Activated CD4-positive, alpha-beta T cell treated with anti-CD3 and anti-CD28 coated beads, Interleukin-2, amount 50 U/mL, for 4 hours (primary cell): Measurements from ENCODE around the gene PRAC1.

Source experiments
- DNase-seq, 2 experiments: peaks; one replicate each; pipeline ENCODE4 v3.0.0-alpha.2; 2020

PRAC1 gene

GRCh38 chr17:48722201-48722907 is at the start of gene PRAC1:
Gene PRAC1 (minus strand): TSS chr17:48722518. CDS start chr17:48722392, 126 bp downstream.
- DNase-seq, result no peak

GRCh38 chr17:48770954-48771353 is 48.6 kb upstream of the PRAC1 start:
- DNase-seq, result no peak

GRCh38 chr17:48769009-48769675 is 46.8 kb upstream of the PRAC1 start:
- DNase-seq, result no peak

- no peak for DNase-seq
Observed at GRCh38 chr17:48767263-48767774, 45.0 kb upstream of the PRAC1 start.

- DNase-seq, result no peak
Observed at GRCh38 chr17:48761114-48761513, 38.8 kb upstream of the PRAC1 start.

- no peak for DNase-seq
Observed at GRCh38 chr17:48760411-48760810, 38.1 kb upstream of the PRAC1 start.

GRCh38 chr17:48759288-48759687 is 37.0 kb upstream of the PRAC1 start:
- DNase-seq, result no peak

- no peak for DNase-seq
Observed at GRCh38 chr17:48757524-48757961, 35.2 kb upstream of the PRAC1 start.

- DNase-seq, result no peak
Observed at GRCh38 chr17:48756830-48757251, 34.5 kb upstream of the PRAC1 start.

GRCh38 chr17:48755356-48755755 is 33.0 kb upstream of the PRAC1 start:
- DNase-seq, result no peak

GRCh38 chr17:48754500-48755261 is 32.4 kb upstream of the PRAC1 start:
- no peak for DNase-seq

GRCh38 chr17:48753794-48754499 is 31.6 kb upstream of the PRAC1 start:
- DNase-seq, result no peak

- no peak for DNase-seq
Observed at GRCh38 chr17:48752399-48753288, 30.3 kb upstream of the PRAC1 start.

- no peak for DNase-seq
Observed at GRCh38 chr17:48751733-48752398, 29.5 kb upstream of the PRAC1 start.

- DNase-seq, result no peak
Observed at GRCh38 chr17:48751172-48751571, 28.9 kb upstream of the PRAC1 start.

GRCh38 chr17:48749621-48750553 is 27.6 kb upstream of the PRAC1 start:
- DNase-seq, result no peak

GRCh38 chr17:48748718-48749566 is 26.6 kb upstream of the PRAC1 start:
- DNase-seq, result no peak

GRCh38 chr17:48747445-48748363 is 25.4 kb upstream of the PRAC1 start:
- no peak for DNase-seq
